Neural cell (in vitro differentiated cells): ENCODE results near the gene CNNM3.

Source experiments
- CTCF ChIP-seq: fragments of 450-650 bp; IDR thresholded peaks from 2 replicates; pipeline ENCODE4 v1.5.1; 2014; ENCODE audit warnings: antibody characterized with exemption, mild to moderate bottlenecking, moderate library complexity; ENCODE audit not compliant: poor library complexity, severe bottlenecking
- EP300 ChIP-seq: fragments of 450-650 bp; conservative IDR thresholded peaks from 2 replicates; pipeline ENCODE4 v1.6.1; 2014; ENCODE audit warnings: antibody characterized with exemption, mild to moderate bottlenecking, moderate library complexity; ENCODE audit not compliant: poor library complexity, severe bottlenecking
- EZH2 ChIP-seq: fragments of 200-600, 300-800 bp; shearing (Covaris generic), sonication (generic); IDR thresholded peaks from 2 replicates; pipeline ENCODE4 v1.6.1; 2014; ENCODE audit warnings: antibody characterized with exemption, low read length, borderline replicate concordance, mild to moderate bottlenecking; ENCODE audit not compliant: insufficient read depth, poor library complexity, severe bottlenecking
- TAF1 ChIP-seq: IDR thresholded peaks from 2 replicates; pipeline ENCODE4 v1.6.1; 2012; ENCODE audit warnings: low read depth

GRCh38 chr2:96883306-96883705, 67.2 kb downstream of the CNNM3 start:
- TF ChIP-seq CTCF (no peak), EZH2 (no peak), EP300 (no peak), TAF1 (no peak)
